Prostate gland (tissue), 2 donors: ENCODE results near the gene TUBB3.

Experiments used
- POLR2A ChIP-seq: fragments of 450-650 bp; IDR thresholded peaks from one replicate; pipeline ENCODE4 v1.6.1; 2016; ENCODE audit warnings: antibody characterized with exemption, mild to moderate bottlenecking
- POLR2AphosphoS5 ChIP-seq: sonication (generic); formaldehyde crosslinking; IDR thresholded peaks from one replicate; pipeline ENCODE4 v1.6.1; 2017; ENCODE audit warnings: antibody characterized with exemption
- TF ChIP-seq, protein P1 (sequence below), 4 experiments: fragments of 200-600 bp in 2 of 4; fragments of 450-650 bp in 2 of 4; sonication (generic) in 2 of 4; IDR thresholded peaks; 1 replicate in 3 of 4; 2 replicates in 1 of 4; pipeline ENCODE4 v1.5.1; 2016 to 2019; ENCODE audit warnings: antibody characterized with exemption in 4 of 4, mild to moderate bottlenecking in 2 of 4, moderate library complexity in 2 of 4

DNA sequence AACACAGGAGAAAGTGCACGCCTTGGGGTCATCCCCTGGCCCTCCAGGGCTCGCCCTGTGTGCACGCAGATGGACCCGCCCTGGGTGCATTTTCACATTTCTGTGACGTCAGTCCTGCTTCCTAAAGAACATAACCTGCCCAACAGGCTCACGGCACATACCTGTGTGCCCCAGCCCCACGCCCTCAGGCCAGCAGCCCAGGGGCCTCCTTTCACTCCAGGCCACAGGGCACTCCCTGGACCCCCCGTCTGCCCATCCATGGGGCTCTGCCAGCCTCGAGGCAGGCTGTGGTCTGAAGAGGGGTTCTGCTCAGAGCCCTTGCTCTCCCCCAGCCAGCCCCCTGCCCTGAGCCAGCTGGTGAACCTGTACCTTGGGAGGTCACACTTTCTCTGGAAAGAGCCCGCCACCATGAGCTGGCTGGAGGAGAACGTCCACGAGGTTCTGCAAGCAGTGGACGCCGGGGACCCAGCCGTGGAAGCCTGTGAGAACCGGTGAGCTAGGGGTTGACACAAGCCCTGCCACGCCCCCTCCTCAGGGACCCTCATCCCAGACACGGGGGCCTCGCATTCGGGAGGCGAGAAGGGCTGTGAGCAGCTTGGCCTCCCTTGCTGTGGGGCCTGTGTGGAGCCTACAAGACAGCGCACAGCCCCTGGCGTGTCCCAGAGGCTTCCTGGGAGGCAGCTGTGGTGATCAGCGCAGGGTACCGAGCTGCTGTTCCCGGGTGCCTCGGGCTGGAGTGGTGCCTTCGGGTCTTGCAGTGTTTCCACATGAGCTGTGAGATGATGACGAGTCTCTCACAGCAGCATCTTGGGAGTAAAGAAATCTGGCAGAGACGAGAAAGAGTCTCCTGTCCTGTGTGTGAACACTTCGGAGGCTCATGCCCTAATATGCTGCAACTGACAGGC, 18.3 kb upstream of the TUBB3 start:
- TF ChIP-seq, protein P1, sequence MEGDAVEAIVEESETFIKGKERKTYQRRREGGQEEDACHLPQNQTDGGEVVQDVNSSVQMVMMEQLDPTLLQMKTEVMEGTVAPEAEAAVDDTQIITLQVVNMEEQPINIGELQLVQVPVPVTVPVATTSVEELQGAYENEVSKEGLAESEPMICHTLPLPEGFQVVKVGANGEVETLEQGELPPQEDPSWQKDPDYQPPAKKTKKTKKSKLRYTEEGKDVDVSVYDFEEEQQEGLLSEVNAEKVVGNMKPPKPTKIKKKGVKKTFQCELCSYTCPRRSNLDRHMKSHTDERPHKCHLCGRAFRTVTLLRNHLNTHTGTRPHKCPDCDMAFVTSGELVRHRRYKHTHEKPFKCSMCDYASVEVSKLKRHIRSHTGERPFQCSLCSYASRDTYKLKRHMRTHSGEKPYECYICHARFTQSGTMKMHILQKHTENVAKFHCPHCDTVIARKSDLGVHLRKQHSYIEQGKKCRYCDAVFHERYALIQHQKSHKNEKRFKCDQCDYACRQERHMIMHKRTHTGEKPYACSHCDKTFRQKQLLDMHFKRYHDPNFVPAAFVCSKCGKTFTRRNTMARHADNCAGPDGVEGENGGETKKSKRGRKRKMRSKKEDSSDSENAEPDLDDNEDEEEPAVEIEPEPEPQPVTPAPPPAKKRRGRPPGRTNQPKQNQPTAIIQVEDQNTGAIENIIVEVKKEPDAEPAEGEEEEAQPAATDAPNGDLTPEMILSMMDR (IDR thresholded peaks at IDR 0.05) = no peak
- TF ChIP-seq POLR2A (no peak), POLR2AphosphoS5 (no peak)
